NT2/D1 (cell line): ENCODE results near the gene ST8SIA3.

ENCODE experiments used
- SUZ12 ChIP-seq: IDR thresholded peaks from 2 replicates; pipeline ENCODE4 v1.6.1; 2011; ENCODE audit not compliant: insufficient read length, insufficient read depth; ENCODE audit errors: extremely low read depth
- YY1 ChIP-seq: IDR thresholded peaks from 2 replicates; pipeline ENCODE4 v1.6.1; 2011; ENCODE audit not compliant: insufficient read length, insufficient read depth
- ZNF274 ChIP-seq: IDR thresholded peaks from 2 replicates; pipeline ENCODE4 v1.6.1; 2011; ENCODE audit warnings: mild to moderate bottlenecking, low read depth, low read length

GRCh38 chr18:57353137-57353939 is 981 bp downstream of the ST8SIA3 start:
- TF ChIP-seq YY1 (no peak), ZNF274 (no peak), SUZ12 (no peak)
